Right ventricle myocardium superior (tissue), 1 donor: ENCODE measurements around the gene KHNYN. TPM values are rescaled to one million over a fixed set of nuclear protein-coding genes. Genes with fewer than 3 reads are reported as not detected.
"Not testable (repeated sequence)": the region's sequence is repeated elsewhere in the genome, so short reads cannot be mapped to it uniquely, and the experiment has no call there.

Experiments
- ATAC-seq: fragments of 200-7000 bp; cut with Tn5 transposase; one replicate; pipeline ENCODE4 v1.9.1; 2020; ENCODE audit warnings: mild to moderate bottlenecking; ENCODE audit not compliant: poor library complexity
- DNase-seq: peaks from one replicate; pipeline ENCODE4 v3.0.0-alpha.2; 2020
- intact Hi-C: fragments of 100-400 bp; cut with DNase I; formaldehyde crosslinking; loops from one replicate; pipeline ENCODE4 v1.11.2; 2022
- long read RNA-seq: library from polyadenylated mRNA; unstranded; transcript quantifications from one replicate; pipeline ENCODE4 v2.0.0, GENCODE V29; 2021
- total RNA-seq: library from RNA; stranded (reverse); fragmentation: NEBNext Ultra II Directional; extraction: Animal tissue kit (Norgen Biotek cat#: 25700); gene quantifications from one replicate; pipeline ENCODE4 v1.2.1, GENCODE V29; 2021
- donor health status: DM: no; HTN: yes; CAD: no; lungs with severe emphysema.

KHNYN gene
- 22.5 TPM for total RNA-seq
- long read RNA-seq, transcript KHNYN-202 (8 exons, 3,359 nt), result major isoform, 13 of 31 reads
- long read RNA-seq, partial matches to known transcripts, result 13 of 31 reads
- long read RNA-seq, other reads (novel, unspliced or antisense), result 4 of 31 reads

DNA sequence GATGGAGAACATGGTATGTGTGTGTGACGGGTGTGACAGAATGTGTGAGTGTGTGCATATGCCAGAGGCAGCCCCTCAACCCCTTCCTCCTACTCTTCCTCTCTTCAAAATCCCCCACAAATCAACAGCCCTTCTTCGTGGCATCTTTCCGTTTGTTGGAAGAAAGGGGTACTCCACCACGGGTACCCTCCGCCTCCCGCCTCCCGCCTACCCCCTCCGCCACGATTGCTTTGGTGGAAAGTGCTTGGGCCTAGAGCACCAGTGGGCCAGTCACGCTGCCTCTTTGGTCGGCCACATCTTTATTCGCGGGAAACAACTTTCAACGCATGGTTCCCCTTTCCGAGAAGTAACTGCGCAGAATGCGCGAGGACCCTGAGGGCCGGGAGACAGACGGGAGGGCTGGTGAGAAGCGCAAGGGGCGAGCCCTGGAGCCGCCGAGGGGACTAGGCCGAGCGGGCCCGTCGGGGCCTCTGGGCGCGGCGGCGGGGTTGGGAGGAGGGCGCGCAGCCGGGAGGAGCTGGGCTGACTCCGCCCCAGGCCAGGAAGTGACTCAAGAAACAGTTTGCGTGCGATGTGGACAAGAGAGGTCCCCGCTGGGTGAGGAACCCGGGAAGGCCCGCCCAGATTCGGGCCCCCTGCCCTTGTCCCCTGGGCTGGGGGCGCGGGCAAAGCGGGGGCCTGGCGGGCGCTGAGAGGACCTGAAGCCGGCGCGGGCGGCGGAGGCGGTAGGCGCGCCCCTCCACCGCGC is at the start of gene KHNYN, which contains the start of gene CBLN3:
KHNYN (plus strand) TSS at position 560 of the 748 bp plus-strand sequence. CDS start 777 bp downstream, outside the sequence.
CBLN3 (minus strand) TSS at position 274 of the 748 bp plus-strand sequence. CDS start 614 bp downstream, outside the sequence.
- ATAC-seq (peak; percentile 89), DNase-seq (peak; percentile 93)
- intact Hi-C loops, result loop anchor here (5.0 kb wide), 1 partner anchor 62 kb away; the partner anchor contains the start of gene NFATC4

DNA sequence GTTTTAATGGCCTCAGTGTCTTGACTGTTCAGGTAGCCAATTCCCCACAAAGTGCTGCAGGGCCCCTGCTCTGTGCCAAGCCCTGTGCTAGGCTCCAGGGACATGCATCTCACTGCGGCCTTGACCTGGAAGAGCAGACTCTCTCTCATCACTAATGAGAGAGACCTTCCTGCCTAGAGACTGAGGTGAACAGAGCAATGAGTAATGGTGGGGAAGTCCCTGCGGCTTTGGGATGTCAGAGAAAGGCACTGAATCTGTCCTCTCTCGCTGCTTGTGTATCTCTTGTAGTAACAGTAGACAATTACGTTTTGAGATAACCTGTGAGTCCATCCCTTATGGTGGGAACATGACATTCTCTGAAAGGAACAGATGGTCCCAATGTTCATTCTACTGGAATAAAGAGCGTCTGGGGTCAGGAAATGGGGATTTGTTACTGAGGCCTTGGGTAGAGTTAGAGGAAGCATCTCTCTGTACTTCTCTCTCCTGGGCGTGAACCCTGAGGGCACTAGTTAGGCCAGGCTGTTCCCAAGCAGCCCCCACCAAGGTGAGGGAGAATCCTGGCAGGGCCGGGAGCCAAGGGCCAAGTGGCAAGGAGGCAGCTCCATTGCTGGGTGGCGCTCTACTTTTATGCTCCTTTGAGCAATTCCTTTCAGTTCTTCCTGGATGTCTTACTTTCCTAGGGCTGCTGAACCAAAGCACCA is 48.2 kb upstream of the KHNYN start:
- ATAC-seq, result no peak

GRCh38 chr14:24382064-24382371 is 47.7 kb upstream of the KHNYN start:
- peak; percentile 13 for ATAC-seq
- DNase-seq, result no peak
- intact Hi-C loops, result no loop called here

More for the DNA sequence above, 48.2 kb upstream of the KHNYN start:
- intact Hi-C loops, result no loop called here
- no peak for DNase-seq

GRCh38 chr14:24384169-24384568 is 45.6 kb upstream of the KHNYN start:
- no peak for DNase-seq
- ATAC-seq, result no peak
- intact Hi-C loops, result no loop called here

DNA sequence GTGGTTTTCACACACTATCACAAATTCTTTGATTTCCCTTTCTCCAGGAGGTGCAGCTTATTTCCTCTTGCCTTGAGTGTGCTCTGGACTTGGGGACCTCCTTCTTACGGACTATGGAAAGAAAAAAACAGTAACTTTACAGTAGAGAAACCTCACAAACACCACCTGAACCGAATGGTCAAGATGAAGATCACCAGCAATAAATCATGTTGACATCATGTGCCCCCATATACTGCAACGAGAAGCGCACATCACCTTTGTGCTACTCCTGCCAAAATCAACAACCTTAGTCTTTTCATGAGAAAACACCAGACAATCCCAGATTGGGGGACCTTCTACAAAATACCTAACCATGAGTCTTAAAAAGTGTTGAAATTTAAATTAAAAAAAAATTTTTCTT is 44.2 kb upstream of the KHNYN start:
- intact Hi-C loops, result no loop called here
- ATAC-seq, result no peak

DNA sequence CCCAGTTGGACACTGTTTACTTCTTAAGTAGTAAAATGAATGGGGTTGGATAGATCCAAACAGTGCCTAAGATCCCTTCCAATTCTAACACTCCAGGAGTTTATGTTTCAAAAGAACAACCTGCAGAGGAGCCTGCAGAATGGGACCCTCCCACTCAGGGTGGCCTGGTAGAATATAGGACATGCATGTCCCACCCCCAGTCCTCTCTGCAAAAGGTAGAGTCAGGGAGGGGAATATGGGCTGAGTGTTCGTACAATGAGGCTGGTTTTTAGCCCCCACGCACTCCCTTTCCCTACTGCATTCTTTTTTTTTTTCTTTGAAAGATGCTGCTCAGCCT is 42.8 kb upstream of the KHNYN start:
- intact Hi-C loops, result no loop called here
- DNase-seq (no peak), ATAC-seq (no peak)

More for the DNA sequence above, 44.2 kb upstream of the KHNYN start:
- no peak for DNase-seq

DNA sequence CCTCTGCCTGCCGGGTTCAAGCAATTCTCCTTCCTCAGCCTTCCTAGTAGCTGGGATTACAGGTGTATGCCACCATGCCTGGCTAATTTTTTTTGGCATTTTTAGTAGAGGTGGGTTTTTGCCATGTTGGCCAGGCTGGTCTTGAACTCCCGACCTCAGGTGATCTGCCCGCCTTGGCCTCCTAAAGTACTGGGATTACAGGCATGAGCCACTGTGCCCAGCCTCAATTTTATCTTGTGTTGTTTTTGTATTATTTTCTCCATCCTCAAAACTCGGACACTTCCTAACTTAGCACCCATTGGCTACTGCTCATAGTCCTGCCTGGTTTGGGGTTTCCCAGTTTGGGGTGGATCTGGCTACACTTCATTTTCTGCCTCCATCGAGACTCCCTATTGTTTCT is 42.2 kb upstream of the KHNYN start:
- DNase-seq, intact Hi-C loops, ATAC-seq: not testable (repeated sequence)

DNA sequence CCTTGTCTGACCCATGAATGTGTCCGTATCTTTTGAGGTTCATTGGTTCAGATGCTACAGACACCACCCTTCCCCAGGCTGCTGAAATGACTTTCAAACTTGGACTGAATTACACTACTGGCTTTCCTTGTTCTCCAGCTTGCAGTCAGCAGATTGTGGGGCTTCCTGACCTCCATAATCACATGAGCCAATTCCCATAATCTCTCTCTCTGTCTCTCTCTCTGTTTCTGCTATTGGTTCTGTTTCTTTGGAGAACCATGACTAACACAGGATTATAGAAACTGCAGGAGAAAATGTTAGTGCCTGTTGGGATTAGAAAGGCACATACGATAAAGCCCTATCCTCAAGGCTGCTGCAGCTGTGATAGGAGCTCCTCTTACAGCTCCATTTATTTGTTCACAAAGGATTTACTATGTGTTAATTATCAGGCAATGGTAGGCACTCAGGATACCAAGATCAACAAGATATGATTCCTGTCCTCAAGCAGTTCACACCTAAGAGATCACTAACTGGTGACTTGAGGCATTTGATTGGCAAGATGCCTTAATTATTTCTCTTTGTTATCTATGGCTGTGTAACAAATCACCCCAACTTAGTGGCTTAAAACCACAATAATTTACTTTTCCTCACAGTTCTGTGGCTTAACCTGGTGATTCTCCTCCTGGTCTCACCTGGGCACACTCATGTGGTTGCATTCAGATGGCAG is 41.1 kb upstream of the KHNYN start:
- intact Hi-C loops, result no loop called here

DNA sequence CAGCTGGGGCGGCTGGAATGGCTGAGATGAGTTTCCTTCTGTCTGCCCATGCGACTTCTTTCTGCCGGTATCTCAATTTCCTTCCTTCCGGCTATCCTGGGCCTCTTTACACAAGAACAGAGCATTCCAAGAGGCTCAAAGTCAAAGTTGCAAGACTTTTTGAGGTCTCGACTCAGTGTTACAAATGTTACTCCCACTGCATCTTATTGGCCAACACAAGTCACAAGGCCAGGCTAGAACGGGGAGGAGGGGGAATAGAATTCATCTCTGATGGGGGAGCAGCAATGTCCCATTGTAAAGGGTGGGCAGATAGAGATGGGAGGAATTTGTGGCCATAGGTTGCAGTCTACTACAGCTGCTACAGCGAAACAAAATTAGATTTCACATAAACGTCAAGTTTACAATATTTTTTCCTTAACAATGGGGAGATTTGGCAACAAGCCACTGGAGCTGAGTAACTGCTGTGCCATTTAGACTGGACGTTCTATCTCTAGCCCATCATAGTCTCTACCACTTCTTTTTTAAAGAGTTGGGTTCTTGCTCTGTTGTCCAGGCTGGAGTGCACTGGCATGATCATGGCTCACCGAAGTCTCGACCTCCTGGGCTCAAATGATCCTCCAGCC is 40.4 kb upstream of the KHNYN start:
- intact Hi-C loops, result no loop called here
- ATAC-seq (peak; percentile 18), DNase-seq (no peak)

More for the DNA sequence above, 41.1 kb upstream of the KHNYN start:
- ATAC-seq, result no peak
- DNase-seq, result no peak

DNA sequence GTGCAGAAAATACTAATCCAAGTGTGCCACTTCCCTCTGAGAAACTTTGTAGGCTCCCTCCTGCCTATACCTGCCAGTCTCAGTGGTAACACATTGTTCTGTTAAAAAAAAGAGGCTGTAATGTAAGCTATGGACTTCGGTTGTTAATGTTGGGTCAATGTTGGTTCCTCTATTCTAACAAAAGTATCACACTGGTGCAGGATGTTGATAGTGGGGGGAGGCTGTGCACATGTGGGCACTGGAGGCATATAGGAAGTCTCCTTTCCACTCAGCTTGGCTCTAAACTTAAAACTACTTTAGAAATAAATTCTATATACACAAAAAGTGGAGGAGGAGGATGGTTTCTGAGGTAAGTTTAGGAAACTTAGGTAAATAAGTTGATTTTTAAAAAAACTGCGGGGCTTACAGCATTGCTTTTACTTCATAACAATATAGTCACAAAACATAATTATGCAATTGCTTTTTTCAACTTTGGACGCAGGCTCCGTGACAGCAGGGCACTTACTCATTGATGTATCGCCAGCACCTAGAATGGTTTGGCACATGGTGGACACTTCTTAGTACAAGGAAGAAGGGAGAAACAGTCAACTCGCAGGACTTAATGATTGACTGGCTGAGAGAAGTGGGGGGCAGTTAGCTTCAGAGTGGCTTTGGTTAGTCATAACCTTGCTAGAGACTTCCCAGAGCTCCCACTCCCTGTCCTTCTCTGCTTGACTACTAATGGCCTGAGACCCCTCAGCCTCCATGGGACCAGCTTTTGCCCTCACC is 38.9 kb upstream of the KHNYN start:
- DNase-seq (no peak), ATAC-seq (no peak)
- intact Hi-C loops, result no loop called here

- intact Hi-C loops, result no loop called here
- ATAC-seq (no peak), DNase-seq (no peak)
Measured at GRCh38 chr14:24392325-24393091, 37.2 kb upstream of the KHNYN start.

- intact Hi-C loops, result no loop called here
- no peak for ATAC-seq
Measured at GRCh38 chr14:24394275-24394674, 35.5 kb upstream of the KHNYN start.

DNA sequence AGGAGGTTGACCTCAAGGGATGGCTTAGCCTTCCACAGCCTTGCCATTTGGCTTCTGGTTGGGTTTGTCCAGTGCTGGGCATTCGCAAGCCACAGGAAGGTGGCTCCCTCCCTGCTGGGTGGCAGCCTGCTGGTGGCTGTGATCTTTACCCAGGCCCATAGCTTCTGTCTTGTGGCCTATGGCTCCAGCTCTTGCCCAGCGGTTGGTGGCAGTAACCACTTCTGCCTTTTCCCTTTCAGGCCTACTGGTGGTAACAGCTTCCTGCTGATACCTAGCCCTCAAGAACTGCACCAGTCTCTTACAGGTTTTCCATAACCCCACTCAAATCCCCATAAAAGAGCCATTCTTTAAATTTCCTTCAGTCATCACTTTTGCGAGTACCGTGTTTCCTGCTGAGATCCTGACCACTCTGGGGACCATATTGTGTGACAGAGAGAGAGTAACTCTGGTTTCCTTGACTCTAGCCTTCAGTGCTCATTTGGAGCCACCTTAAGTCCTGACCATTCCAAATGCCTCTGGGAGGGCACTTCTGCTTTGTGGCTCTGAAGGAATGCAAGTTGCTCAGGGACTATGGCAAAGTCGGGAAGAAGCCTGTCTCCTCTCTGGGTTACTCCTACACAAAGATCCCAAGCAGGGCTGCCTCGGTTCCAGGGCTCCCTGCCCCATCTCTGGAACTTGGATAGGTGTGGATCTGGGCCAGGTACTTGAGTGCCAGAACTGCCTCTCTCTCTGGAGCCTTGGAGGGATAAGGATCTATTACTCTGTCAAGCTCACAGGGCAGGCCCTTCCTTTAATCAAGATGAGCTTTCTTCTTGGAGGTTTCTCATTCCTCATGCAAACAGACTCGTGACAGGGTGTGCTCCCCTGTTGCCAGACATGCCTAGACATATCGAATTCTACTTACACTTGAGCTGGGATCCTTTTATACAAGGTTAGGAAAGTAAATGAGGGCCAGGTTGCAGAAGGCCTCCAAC is 33.9 kb upstream of the KHNYN start:
- DNase-seq (no peak), ATAC-seq (no peak)
- intact Hi-C loops, result no loop called here

More at GRCh38 chr14:24394275-24394674, 35.5 kb upstream of the KHNYN start:
- DNase-seq, result no peak

DNA sequence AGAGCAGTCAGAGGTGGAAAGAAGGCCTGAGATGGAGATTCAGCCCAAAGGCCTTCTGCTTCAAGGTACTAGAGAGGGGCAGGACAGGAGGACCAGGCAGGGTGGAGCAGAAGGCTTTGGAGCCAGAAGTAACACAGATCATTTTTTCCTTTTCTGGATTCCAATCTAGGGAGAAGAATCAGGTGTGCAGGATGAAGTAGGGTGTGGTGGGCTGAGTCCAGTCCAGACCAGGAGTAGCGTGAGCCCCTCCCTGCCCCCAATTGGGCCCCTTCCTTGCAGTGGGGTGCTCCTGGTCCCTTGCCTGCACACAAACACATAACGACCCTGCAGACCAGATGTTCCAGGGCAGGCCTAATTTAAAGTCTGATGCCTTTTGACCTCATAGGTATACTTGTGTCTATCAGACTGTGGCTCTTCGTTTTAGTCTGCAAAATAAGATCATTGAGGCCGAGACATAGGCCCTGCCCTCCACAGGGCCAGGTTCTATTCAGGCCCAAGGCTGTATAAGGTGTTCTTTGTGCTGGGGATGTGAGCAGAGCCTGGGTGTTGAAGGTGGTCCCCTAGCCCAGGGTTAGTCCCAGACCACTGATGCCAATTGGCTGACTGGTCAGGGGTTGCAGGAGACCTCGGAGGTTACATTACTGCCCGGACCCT is 32.0 kb upstream of the KHNYN start:
- ATAC-seq (no peak), DNase-seq (no peak)
- intact Hi-C loops, result no loop called here

- intact Hi-C loops, result no loop called here
- DNase-seq (peak; percentile 64), ATAC-seq (peak; percentile 61)
Measured at GRCh38 chr14:24398293-24398652, 31.5 kb upstream of the KHNYN start.
